ENCODE results near the gene KAT14. TPM values are rescaled to one million over a fixed set of nuclear protein-coding genes. Genes with fewer than 3 reads are reported as not detected.
A peak's percentile ranks its signal among the peaks of the same experiment; 100 is the strongest.
"Not testable (repeated sequence)": the region's sequence is repeated elsewhere in the genome, so short reads cannot be mapped to it uniquely, and the experiment has no call there.

KAT14 gene
- total RNA-seq, 1 donor: 16.0 TPM

GRCh38 chr20:18223409-18223808 is 85.7 kb downstream of the KAT14 start:
- no peak for TF ChIP-seq CTCF (IDR thresholded peaks at IDR 0.05; ENCODE audit: insufficient read depth, low read depth, low read length)
- no peak for DNase-seq (ENCODE audit: low read depth)
- no peak overlapping the region for H3K4me3 ChIP-seq (ENCODE audit: low read depth, low read length)

GRCh38 chr20:18224968-18225568 is 87.4 kb downstream of the KAT14 start:
- peak overlapping the region; percentile 23 for H3K4me3 ChIP-seq (ENCODE audit: low read depth, low read length)
- TF ChIP-seq CTCF (IDR thresholded peaks at IDR 0.05; ENCODE audit: insufficient read depth, low read depth, low read length): no peak
- peak; percentile 59 for DNase-seq (ENCODE audit: low read depth)

- no peak for TF ChIP-seq CTCF (IDR thresholded peaks at IDR 0.05; ENCODE audit: insufficient read depth, low read depth, low read length)
- DNase-seq (ENCODE audit: low read depth): no peak
- H3K4me3 ChIP-seq (ENCODE audit: low read depth, low read length): no peak overlapping the region
Measured at GRCh38 chr20:18225632-18226031, 88.0 kb downstream of the KAT14 start.

- not testable (repeated sequence) for DNase-seq (ENCODE audit: low read depth); H3K4me3 ChIP-seq (ENCODE audit: low read depth, low read length)
Measured at GRCh38 chr20:18226741-18227140, 89.1 kb downstream of the KAT14 start.

GRCh38 chr20:18233408-18233943 is 95.8 kb downstream of the KAT14 start:
- no peak for DNase-seq (ENCODE audit: low read depth)
- no peak overlapping the region for H3K4me3 ChIP-seq (ENCODE audit: low read depth, low read length)
- TF ChIP-seq CTCF (IDR thresholded peaks at IDR 0.05; ENCODE audit: insufficient read depth, low read depth, low read length): no peak

Small RNA genes lying within 50 kb of the gene (small RNA-seq; reads per million reads assigned to genes)
- not detected for gene RF00019
- not detected for gene RNU7-137P

Other genes starting within 250 kb of the KAT14 start
- 88.6 and 114 TPM in 2 replicates for gene SNX5, start 169.1 kb upstream of the KAT14 start, total RNA-seq
- 9.5 and 10.6 TPM in 2 replicates for gene MGME1, start 168.8 kb upstream of the KAT14 start, total RNA-seq
- not detected in 2 replicates for gene OVOL2, start 79.9 kb upstream of the KAT14 start, total RNA-seq
- 9.5 and 9.7 TPM in 2 replicates for gene PET117, start within 50 bp of the KAT14 start, total RNA-seq
- 18.1 and 19.3 TPM in 2 replicates for gene ZNF133, start 150.7 kb downstream of the KAT14 start, total RNA-seq